SW480 (cell line): ENCODE results near the gene DFFB.

Experiments
- DNase-seq: peaks from one replicate; pipeline ENCODE4 v3.0.0-alpha.2; 2016; ENCODE audit warnings: low spot score

DFFB gene

DNA sequence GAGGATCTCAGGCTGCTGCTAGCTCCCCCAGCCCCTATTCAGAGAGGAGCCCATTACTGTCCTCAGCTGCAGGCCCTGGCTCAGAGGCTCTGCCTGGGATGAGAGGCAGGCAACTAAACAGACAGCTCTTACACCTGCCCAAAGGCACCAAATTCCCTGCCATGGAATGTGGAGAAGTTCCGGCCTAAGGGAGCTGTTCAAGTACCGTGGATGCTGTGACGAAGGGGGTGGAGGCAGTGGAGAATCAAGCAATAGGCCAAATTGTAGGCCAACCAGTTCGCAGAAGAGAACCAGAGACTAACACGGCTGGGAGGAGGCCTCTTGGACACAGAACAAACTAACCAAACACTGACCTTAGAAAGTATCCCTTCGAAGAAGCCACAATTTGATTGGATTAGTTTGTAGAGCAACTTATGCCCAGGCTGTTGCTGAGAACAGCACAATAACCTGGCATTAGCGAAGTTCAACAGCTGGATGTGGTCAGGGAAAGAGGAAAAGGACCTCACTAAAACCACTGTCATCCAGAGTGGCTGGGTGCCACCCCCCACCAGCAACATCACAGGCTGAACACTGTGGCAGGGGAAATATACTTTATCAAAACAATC lies 39.2 kb downstream of the DFFB start:
- DNase-seq, result no peak

DNA sequence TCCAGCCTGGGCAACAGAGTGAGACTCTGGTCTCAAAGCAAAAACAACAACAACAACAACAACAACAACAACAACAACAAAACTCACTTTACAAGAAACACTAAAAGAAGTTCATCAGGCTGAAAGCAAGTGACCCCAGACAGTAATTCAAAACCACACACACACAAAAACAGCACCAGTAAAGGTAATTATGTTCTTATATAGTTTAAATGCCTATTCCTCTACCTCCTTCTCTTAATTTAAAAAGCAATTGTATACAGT lies 41.1 kb downstream of the DFFB start:
- DNase-seq, result no peak

DNA sequence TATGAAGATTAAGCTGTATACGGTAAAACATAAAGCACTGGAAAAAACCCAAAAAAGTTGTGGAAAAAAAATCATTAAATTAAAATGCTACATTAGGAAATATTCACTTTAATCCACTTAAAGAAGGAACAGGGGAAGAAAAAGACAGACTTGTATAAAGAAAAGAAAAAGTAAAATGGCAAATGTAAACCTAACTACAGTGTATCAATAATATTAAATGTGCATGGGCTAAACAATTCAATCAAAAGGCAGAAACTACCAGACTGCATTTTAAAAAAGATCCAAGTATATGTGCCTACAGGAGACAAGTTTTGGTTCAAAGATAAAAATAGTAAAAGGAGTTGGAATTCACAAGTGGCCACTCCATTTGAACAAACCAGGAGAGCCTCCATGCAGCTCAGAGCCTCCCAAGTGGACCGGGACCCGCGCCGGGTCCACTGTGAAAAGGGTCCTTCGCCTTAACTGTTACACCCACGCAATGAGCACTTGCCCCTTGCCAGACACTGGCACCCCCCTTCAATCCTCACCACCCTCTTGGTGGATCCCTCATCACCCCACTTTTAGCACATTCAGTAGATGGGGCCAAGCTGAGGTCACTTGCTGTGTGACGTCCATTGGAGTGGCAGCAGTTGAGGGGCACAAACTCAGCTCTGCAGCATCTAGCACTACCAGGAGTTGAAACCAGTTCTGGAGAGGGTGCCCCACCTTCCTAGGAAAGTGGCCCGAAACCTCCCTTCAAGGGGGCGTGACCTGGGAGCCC lies 41.9 kb downstream of the DFFB start:
- peak; percentile 37 for DNase-seq

DNA sequence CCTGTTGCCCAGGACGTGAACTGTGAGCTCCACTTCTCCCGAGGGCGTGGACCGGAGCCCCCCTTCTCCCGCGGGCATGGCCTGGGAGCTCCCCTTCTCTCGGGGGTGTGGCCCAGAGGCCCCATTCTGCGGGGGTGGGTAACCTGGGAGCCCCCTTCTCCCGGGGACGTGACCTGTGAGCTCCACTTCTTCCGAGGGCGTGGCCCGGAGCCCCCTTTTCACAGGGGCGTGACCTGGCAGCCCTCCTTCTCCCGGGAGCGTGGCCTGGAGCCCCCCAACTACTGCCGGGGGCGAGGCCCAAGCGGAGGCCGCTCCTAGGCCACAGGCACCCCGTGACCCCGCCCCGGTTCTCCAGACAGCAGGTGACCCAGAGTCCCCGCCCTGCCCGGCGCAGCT lies 42.5 kb downstream of the DFFB start:
- no peak for DNase-seq

DNA sequence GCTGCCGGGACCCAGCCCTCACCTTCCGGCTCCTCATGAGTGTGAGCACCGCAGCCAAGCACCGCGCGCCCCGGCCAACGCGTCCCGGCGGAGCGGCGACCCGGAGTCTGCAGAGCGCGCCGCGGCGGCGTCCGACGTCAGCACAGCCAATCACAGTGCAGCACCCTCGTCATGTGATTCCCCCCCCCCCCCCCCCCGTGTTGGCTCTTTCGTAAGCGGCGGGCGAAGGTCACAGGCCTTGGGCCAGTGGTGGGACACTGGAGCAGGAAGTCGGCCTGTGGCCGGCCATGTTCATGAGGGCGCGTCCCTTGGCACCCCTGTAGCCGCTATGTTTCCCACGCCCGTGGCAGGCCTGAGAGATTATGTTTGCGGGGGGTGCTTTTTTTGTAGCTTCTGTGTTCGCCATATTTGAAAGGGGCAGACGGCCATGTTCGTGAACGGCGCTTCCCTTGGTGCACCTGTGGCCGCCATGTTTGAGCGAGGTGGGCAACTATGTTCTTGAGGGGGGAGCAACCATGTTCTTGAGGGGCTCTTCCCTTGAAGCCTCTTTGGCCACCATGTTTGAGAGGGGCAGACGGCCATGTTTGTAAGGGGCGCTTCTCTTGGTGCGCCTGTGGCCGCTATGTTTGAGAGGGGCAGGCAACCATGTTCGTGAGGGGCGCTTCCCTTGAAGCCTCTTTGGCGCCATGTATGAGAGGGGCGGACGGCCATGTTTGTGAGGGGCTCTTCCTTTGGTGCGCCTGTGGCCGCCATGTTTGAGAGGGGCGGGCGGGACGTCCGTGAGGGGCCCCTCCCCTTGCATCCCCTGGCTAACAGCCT lies 43.1 kb downstream of the DFFB start, which contains the start of gene C1orf174:
Gene C1orf174, minus strand, starts transcription at position 123 of the 819 bp plus-strand sequence. Its CDS starts 86 bp downstream, at position 37.
- peak; percentile 99 for DNase-seq

DNA sequence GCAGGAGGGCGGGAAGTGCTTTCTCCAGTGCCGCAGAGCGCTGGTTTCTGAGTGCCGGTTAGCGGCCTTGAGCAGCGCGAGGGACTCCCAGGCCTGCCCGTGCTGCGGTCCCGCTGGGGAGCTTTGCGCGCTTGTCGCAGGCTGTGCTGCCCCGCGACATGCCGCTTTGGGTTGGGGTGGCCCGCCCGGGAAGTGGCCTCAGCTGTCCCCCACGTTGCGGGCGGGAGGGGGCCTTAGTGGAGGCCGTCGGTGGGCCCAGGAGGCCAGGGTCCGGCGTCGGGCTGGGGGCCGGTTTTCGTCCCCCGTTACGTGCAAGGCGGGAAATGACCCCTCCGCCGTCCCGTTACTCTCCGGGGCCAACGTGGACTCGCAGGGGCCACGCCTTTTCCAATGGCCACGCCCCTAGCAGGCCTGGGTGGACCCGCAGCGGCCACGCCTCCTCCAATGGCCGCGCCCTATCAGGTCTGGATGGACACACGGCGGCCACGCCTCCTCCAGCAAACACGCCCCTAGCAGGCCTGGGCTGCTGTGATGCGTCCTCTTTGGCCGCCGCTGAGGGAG lies 43.8 kb downstream of the DFFB start:
- DNase-seq, result peak; percentile 94

DNA sequence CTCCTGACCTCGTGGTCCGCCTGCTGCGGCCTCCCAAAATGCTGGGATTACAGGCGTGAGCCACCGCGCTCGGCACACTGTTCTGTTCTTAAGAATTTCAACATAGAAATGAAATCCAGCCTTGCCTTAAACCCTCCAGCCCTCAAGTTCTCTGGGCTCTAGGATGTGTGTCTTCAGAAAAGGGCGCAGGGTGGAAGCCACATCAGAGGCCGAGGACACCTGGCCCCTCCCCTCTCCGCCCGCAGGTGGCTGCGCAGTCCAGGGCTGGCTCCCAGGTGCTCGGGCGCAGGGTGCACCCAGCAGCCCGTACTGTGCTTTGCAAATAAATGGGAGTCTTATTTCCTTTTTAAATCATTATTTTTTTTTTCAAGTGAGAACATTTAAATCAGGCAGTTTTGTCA lies 44.8 kb downstream of the DFFB start:
- DNase-seq, result peak; percentile 41

DNA sequence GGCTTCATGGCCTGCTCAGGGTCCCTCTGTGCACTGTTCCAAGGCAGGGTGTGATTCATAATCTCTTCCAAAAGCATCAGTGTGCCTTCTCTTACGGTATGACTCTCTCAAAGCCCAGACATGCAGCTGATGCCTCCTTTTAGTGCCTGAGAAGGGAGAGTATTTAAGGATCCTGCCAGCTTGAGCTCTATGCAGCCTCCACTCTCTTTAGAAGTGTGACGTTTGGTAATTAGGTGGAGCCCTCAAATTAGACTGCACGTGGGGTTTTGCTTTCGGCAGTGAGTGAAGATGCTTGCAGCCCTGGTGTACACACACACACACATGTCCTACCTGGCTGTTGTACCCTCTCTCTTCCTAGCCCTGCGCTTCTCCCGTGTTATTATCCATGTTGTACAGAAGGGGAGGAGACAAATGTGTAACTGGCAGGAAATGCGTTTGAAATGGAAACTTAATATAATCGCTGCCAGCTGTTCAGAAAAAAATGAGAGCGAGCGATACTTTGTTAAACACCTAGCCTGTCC lies 45.4 kb downstream of the DFFB start:
- DNase-seq, result peak; percentile 42

DNA sequence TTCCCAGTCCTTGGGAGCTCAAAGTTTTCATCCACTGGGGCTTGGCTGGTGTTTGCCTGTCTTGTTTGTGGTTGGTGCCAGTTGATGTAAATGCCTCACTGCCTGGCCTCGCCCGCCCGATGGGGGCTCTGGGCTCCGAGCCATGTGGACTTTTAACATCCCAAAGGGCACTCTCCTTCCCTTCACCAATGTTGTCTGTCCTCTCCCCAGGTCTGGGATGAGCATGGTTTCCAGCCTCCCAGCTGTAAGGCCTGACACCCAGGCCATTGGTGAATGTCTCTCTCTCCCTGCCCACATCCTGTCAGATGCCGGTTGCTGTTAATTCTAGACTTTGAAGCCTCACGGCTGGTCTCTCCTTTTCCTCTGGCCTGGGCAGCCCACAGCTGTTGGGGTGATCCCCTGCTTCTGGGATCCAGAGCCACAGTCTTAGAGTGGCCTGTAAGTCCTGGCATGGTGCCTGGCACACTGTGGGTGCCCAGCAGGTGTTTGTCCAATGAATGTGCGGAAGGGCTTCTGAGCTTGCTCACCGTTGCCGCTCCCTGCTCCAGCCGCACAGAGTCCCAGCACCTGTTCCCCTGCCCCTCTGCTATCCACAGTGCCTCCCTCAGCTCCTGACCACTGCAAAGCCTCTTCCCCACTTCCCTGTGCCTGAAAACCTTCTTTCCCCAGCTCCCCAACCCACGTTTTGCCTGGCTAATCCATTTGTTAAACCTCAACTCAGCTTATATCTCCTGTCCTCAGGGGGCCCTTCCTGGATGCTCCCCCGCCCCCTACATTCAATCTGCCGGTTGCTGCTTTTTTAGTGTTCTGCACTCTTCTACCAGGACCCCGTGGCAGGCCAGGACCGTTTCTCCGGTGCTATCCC lies 46.1 kb downstream of the DFFB start:
- DNase-seq, result peak; percentile 75

DNA sequence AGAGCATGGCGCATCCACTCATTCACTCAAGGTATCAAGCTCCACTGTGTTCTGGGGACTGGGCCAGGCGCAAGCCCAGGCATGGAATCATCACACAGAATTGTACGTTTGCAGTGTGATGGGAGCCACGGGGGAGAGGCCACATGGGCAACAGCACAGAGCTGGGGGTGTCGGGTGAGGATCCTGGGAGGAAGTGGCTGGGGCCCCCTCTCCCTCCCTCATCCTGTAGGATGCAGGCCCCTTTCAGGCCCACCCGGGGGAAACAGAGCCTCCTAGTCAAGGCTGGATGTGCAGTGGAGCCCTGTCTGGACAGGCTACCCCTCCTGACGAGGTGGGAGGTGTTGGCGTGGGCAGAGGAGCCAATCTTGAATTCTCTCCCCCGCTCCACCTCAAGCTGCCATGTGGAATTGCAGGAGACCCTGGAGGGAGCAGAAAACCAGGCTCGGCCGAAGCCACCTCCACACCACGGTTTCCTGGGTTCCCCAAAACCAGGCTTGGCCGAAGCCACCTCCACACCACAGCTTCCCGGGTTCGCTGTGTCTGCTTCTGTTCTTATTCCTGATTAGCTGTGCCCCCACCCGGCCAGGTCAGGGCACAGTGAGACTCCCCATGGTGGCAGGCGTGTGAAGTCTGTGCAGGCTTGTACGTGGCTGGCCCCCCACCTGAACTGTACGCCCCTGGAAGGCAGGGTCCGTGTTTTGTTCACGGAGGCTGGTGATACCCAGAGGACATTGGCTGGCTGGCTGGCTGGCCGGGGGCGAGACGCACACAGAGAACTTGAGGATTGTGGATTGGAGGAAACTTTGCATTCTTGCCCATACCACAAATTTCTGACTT lies 46.9 kb downstream of the DFFB start:
- no peak for DNase-seq

DNA sequence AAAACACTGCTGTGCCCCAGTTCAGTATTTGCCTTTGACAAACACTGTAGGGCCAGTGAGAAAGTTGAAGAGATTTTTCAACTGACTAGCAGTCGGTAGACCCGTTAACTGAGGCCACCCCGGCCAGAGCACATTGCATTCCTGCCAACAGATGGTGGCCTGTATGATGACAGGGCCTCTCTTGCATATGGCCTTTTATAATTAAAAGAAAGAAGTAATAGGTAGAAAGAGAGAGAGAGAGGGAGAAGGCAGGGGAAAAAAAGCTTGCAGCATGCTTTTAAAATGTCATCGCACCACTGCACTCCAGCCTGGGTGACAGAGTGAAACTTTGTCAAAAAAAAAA lies 47.5 kb downstream of the DFFB start:
- DNase-seq, result no peak

DNA sequence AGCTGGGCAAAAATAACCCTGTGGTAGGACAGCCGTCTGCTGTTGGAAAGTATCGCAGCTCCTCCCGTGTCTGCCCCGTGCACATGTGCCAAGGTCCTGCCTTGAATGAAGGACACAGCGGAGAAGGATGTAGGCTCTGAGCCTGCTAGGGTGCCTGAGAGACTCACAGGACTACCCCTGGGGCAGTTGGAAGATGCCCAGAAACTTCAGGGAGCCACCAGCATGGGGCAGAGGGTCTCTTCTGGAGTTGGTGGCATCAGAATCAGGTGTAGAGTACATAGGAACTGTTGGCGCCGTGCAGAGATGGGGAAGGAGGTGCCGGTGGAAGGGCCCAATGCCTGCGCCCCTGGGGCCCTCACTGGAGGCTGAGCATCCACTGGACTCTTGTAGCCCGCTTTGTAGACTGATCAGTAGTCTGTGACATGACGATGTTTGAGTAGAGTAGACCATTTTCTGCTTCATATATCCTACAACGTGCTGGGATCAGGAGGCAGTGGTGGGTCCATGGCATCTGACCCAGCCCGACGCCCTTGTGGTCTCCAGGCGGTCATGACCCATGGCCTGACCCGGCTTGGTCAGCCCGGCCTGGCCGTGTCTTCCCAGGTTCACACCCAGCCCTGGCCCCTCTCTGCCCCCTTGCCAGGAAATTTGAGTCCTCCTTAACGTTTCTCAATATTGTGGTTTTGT lies 48.1 kb downstream of the DFFB start:
- no peak for DNase-seq

DNA sequence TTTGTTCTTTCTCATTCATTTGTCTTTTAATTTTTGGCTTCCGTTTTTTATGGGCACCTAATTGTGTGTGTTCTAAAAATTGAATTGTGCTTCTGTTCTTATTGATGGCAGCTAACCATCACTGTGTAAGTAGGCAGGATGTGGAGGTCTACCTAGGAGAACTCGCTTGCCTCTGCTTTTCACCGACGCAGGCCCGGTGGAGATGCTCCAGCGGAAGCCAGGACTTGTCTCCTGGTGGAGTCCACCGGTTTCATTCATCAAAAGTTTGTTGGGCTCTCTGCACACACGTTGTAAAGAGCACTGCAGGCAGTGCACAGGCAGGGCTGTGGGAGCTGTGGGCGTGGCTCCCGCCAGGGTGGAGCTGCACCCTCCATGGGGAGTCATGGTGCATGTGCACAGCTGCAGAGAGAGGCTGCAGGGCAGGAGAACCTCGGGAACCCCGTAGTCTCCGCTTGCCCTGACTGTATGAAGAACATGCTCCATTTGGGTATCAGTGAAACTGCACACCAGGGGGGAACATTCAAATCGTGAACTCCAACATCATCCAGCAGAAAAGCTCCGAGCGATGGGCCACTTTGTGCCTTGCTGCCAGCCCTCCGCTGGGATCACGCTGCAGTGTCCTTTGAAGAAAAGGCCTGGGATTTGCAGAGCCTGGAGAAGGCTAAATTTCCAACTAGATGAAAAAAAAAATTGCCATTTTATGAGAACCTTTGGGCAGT lies 48.8 kb downstream of the DFFB start:
- no peak for DNase-seq

DNA sequence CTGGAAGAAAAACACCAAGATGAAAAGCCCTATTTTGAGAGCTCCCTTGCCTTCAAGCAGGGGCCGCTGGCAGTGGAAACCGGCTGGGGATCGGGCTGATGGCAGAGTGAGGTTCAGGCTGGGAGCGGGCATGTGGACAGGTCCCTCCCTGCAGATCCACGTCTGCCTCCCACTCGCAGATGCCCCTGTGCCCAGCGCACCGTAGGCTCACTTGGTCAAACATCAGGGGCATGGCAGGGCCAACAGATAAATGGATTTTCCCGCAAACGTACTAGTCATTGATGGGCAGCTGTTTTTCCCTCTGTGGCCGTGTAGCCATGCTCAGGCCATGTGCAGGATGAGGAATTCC lies 49.4 kb downstream of the DFFB start:
- no peak for DNase-seq

DNA sequence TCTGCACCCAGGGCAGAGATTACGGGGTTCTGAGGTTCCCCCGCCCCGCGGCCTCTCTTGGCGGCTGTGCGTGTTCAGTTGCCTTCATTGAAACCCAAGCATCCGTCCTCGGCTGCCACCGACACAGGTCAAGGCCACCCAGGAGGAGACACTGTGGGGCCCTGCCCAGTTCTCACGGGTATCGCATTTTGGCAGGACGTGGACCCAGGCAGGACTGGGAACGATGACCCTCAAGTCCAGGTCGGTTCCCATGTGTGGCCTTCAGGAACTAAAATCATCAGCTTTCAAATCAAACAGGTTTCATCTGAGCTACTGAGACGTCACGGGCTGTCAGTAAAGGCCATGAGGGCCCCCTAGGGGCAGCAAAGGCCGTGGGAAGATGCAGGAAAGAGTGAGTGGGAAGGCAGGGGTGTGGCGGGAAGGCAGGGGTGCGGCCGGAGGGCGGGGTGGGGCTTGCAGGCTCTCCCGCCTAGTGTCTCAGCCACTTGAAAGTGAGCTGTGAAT lies 49.8 kb downstream of the DFFB start:
- DNase-seq, result peak; percentile 67

DNA sequence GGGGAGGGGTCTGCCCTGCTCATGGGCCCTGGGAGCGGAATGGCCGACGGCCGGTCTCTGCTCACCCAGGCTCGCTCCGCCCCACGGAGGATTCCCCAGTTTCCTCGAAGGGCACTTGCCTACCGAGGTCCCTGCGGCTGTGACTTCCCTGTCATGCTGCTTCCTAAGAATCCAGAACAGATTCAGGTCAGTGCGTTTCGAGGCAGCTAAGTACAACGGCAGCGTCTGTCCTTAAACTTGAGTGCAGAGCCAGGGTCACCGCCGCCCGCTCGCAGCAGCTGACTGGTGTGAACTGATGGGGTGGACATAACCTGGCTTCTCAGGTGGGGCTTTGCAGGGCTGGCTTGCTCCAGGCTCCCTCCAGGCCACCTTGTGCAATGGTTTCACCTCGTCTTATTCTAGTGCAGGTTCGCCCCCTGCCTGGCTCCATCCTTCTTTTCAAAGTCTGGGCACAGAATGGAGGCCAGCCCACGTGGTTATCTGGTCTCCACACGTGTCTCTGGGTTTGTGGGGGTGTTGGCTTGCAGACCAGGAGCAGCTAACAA lies 50.4 kb downstream of the DFFB start:
- no peak for DNase-seq

DNA sequence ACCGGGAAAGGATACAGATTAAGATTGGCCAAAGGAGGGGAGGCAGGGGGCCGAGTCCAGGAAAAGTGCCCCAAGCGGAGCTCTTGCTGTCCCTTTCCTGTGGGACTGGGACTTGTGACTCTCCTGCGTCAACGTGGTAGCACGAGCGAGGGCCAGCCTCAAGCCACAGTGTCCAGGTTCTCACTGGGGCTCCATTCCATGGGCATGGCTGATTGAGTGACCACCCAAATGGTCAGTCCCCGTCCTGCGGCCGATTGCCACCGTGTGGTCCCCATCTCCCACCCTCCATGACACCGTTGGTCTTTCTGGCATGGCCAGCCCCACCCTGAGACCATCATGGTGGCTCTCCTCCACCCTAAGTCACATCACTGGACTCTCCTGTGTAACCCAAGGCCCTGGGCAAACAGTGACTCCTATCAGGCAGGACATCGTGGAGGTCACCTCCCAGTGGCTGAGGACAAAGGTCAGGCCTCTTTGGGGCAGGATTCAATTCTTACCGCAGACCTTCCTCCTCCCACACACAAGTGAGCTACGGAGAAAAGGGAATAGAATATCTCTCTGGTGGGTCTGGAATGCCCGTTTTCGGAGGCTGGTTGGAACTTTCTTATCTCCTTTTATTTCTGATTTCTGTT lies 51.7 kb downstream of the DFFB start:
- DNase-seq, result no peak

DNA sequence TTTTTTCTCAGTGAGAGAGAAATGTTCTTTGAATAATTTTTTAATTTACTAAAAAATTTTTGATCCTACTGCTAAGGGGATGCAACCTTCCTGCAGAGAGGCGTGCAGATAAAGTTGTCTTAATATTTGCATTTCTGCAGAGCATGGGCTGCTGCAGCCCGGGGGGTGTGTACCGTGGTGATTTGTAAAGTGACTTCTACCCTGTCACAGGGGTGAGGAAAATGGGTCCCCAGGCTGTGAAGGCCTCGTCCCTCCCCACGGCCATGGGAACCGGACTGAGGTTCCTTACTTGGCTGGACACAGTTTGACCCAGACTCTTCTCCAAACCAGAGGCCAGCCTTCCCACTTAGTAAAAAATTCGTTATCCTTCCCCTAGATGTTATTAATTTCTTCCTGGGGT lies 52.3 kb downstream of the DFFB start:
- DNase-seq, result no peak
